ENCODE results near the gene KCND2. TPM values are rescaled to one million over a fixed set of nuclear protein-coding genes. Genes with fewer than 3 reads are reported as not detected.

The KCND2 gene
- total RNA-seq, 1 experiment from 2014 or later: not detected

GRCh38 chr7:120467676-120468075 lies 194.7 kb downstream of the KCND2 start:
- Histone ChIP-seq H3K27ac (no peak overlapping the region), H3K9me3 (replicated peaks) (no peaks in the 10 kb centered on the region), H3K4me3 (no peak overlapping the region), H3K27me3 (peaks cover 3% of the 10 kb centered on the region), H3K36me3 (no peaks in the 10 kb centered on the region), H3K4me1 (no peaks in the 10 kb centered on the region)
- no peak for DNase-seq

DNA sequence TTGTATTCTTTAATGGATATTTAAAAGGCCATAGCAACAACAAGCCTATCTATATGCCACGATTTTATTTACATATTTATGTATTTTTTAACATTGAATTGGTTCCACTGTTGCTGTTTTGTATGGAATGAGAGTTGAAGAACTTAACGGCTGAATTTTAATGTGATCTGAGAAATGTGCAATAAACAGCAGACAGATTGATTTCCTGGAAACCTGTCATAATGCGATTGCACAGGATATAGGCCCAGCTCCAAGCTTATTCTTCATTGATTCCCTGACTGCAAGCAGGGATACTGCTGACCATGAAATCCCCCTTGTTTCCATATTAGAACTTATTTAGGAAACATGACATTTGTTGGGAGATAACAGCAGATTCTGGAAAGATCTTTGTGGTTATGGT lies 195.6 kb downstream of the KCND2 start:
- Histone ChIP-seq H3K4me3 (no peak overlapping the region), H3K4me1 (no peaks in the 10 kb centered on the region), H3K36me3 (no peaks in the 10 kb centered on the region), H3K27ac (no peak overlapping the region), H3K27me3 (peaks cover under 1% of the 10 kb centered on the region), H3K9me3 (replicated peaks) (no peaks in the 10 kb centered on the region)
- DNase-seq: no peak

DNA sequence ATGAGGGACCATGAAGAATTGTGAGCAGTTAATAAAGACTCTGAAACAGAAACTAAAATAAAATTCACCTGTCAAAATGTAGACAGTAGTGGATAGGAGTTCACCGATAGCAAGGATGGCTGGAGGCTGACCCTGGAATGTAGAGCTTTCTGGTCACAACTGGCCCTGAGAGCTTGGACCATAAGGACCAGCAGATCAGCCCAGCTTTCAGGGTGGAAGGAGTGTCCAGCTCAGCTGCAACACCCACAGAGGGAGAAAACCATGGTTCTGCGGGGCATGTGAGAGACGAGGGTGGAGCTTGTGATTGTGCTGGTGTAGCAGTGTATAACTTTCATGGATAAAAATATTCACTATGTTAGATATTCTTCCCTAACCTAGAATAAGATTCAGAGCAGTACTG lies 199.9 kb downstream of the KCND2 start:
- H3K4me3 ChIP-seq: no peak overlapping the region
- no peaks in the 10 kb centered on the region for H3K4me1 ChIP-seq
- no peak overlapping the region for H3K27ac ChIP-seq
- no peaks in the 10 kb centered on the region for H3K36me3 ChIP-seq
- H3K9me3 ChIP-seq (replicated peaks): no peaks in the 10 kb centered on the region
- DNase-seq: no peak
- no peaks in the 10 kb centered on the region; the same call in 1 of the 2 replicates for H3K27me3 ChIP-seq

DNA sequence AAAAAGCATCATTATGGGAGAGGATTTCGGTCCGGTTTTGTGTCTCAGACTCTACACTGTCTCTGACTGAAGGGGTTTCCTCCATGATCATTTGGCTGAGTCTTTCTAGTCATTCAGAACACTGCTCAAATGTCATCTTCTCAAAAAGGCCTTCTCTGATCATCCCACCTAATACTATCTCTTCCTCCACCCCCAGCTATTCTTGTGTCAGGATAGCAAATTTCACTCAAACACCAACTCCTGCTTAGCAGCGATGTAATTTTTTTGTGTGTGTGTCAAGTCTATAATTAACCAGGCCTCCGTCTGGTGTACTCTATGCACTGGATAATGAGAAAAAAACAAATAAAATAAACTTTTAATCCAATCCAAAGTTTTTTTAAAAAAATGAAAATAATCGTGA lies 200.4 kb downstream of the KCND2 start:
- H3K4me3 ChIP-seq: no peak overlapping the region
- no peaks in the 10 kb centered on the region; the same call in 1 of the 2 replicates for H3K27me3 ChIP-seq
- no peaks in the 10 kb centered on the region for H3K9me3 ChIP-seq (replicated peaks)
- no peak overlapping the region for H3K27ac ChIP-seq
- H3K4me1 ChIP-seq: no peaks in the 10 kb centered on the region
- DNase-seq: no peak
- H3K36me3 ChIP-seq: no peaks in the 10 kb centered on the region

GRCh38 chr7:120475994-120476393 lies 203.0 kb downstream of the KCND2 start:
- no peaks in the 10 kb centered on the region for H3K36me3 ChIP-seq
- no peak for DNase-seq

GRCh38 chr7:120480472-120480871 lies 207.5 kb downstream of the KCND2 start:
- no peak for DNase-seq
- Histone ChIP-seq H3K4me1 (no peaks in the 10 kb centered on the region), H3K27me3 (no peaks in the 10 kb centered on the region), H3K27ac (no peak overlapping the region), H3K4me3 (no peak overlapping the region), H3K36me3 (no peaks in the 10 kb centered on the region), H3K9me3 (replicated peaks) (no peaks in the 10 kb centered on the region)

More at GRCh38 chr7:120475994-120476393, 203.0 kb downstream of the KCND2 start:
- Histone ChIP-seq H3K9me3 (replicated peaks) (no peaks in the 10 kb centered on the region), H3K27ac (no peak overlapping the region), H3K4me3 (no peak overlapping the region), H3K27me3 (no peaks in the 10 kb centered on the region), H3K4me1 (no peaks in the 10 kb centered on the region)

DNA sequence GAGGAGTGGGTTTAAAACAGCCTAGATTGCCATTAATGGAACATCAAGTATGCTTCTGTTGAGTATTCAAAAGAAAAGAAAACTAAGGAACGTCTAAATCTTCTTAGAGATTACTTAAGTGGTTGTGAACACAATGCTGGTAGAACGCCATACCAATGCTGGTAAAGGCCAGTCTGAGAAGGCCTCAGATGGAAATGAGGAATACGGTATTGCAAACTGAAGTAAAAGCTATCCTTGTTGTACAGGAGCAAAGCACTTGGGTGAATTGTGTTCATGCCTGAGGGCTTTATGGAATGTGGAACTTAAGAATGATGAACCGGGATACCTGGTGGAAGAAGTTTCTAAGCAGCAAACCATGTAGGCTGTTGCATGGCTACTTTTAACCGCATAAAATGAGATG lies 208.0 kb downstream of the KCND2 start:
- H3K9me3 ChIP-seq (replicated peaks): no peaks in the 10 kb centered on the region
- DNase-seq: no peak

GRCh38 chr7:120486164-120486563 lies 213.2 kb downstream of the KCND2 start:
- H3K27me3 ChIP-seq: peaks cover 4% of the 10 kb centered on the region; the same call in 1 of the 2 replicates
- no peak for DNase-seq
- no peaks in the 10 kb centered on the region for H3K9me3 ChIP-seq (replicated peaks)
- H3K4me3 ChIP-seq: no peak overlapping the region
- no peaks in the 10 kb centered on the region for H3K4me1 ChIP-seq
- no peaks in the 10 kb centered on the region for H3K36me3 ChIP-seq
- H3K27ac ChIP-seq: no peak overlapping the region

More for the DNA sequence above, 208.0 kb downstream of the KCND2 start:
- Histone ChIP-seq H3K4me1 (no peaks in the 10 kb centered on the region), H3K4me3 (no peak overlapping the region), H3K27ac (no peak overlapping the region), H3K36me3 (no peaks in the 10 kb centered on the region), H3K27me3 (no peaks in the 10 kb centered on the region)

GRCh38 chr7:120502132-120502531 lies 229.2 kb downstream of the KCND2 start:
- Histone ChIP-seq H3K27me3 (no peaks in the 10 kb centered on the region), H3K27ac (no peak overlapping the region), H3K36me3 (no peaks in the 10 kb centered on the region), H3K9me3 (replicated peaks) (no peaks in the 10 kb centered on the region), H3K4me3 (no peak overlapping the region), H3K4me1 (no peaks in the 10 kb centered on the region)
- no peak for DNase-seq

GRCh38 chr7:120502825-120503224 lies 229.8 kb downstream of the KCND2 start:
- no peaks in the 10 kb centered on the region for H3K36me3 ChIP-seq
- no peaks in the 10 kb centered on the region for H3K27me3 ChIP-seq
- H3K27ac ChIP-seq: no peak overlapping the region
- no peaks in the 10 kb centered on the region for H3K4me1 ChIP-seq
- no peaks in the 10 kb centered on the region for H3K9me3 ChIP-seq (replicated peaks)
- DNase-seq: no peak
- H3K4me3 ChIP-seq: no peak overlapping the region

GRCh38 chr7:120504386-120504785 lies 231.4 kb downstream of the KCND2 start:
- no peaks in the 10 kb centered on the region for H3K27me3 ChIP-seq
- no peaks in the 10 kb centered on the region for H3K36me3 ChIP-seq
- no peak overlapping the region for H3K4me3 ChIP-seq
- no peaks in the 10 kb centered on the region for H3K9me3 ChIP-seq (replicated peaks)
- no peak overlapping the region for H3K27ac ChIP-seq
- no peaks in the 10 kb centered on the region for H3K4me1 ChIP-seq
- no peak for DNase-seq

DNA sequence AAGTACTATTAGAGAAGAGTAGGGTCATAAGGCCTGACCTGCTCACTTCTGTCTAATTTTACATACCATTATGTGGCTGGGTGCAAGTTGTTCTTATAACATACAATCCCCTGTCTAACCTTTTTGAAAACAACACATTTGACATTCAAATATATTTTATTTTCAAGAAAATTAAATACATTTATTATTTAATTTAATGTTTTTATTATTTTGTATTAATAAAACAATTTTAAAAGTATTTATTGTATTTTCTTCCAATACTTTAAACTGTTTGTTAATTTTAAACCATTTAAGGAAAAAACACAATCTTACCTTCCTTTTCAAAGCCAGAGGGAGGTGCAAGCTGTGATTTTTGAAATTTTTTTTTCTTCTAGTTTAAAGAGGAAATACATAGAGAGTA lies 232.8 kb downstream of the KCND2 start:
- H3K27ac ChIP-seq: no peak overlapping the region
- H3K4me3 ChIP-seq: no peak overlapping the region
- H3K36me3 ChIP-seq: no peaks in the 10 kb centered on the region
- DNase-seq: no peak
- H3K4me1 ChIP-seq: no peaks in the 10 kb centered on the region
- no peaks in the 10 kb centered on the region for H3K9me3 ChIP-seq (replicated peaks)
- no peaks in the 10 kb centered on the region for H3K27me3 ChIP-seq

- no peak for DNase-seq
- Histone ChIP-seq H3K4me3 (no peak overlapping the region), H3K9me3 (replicated peaks) (no peaks in the 10 kb centered on the region), H3K27ac (no peak overlapping the region), H3K4me1 (no peaks in the 10 kb centered on the region), H3K36me3 (no peaks in the 10 kb centered on the region), H3K27me3 (0 out of 2 replicates have a peak, but pooled peaks cover 6% of the 10 kb centered on the region)
These were observed 239.7 kb downstream of the KCND2 start for GRCh38 chr7:120512701-120513100.

DNA sequence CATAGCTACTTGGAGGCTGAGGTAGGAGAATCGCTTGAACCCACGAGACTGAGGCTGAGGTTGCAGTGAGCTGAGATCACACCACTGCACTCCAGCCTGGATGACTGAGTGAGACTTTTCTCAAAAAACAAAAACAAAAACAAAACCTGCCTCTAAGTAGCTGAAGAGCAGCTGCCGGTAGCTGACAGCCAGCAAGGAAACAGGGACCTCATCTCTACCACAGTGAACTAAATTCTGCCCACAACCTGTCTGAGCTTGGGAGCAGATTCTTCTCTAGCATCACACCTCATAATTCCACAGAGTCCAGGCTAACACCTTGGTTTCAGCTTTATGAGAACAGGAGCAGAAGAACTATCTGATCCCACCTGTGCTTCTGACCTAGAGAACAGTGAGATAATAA lies 246.2 kb downstream of the KCND2 start:
- Histone ChIP-seq H3K4me1 (no peaks in the 10 kb centered on the region), H3K27me3 (no peaks in the 10 kb centered on the region), H3K36me3 (no peaks in the 10 kb centered on the region), H3K4me3 (no peak overlapping the region), H3K9me3 (replicated peaks) (no peaks in the 10 kb centered on the region), H3K27ac (no peak overlapping the region)
- no peak for DNase-seq

- H3K27me3 ChIP-seq: no peaks in the 10 kb centered on the region
- no peak overlapping the region for H3K4me3 ChIP-seq
- H3K4me1 ChIP-seq: no peaks in the 10 kb centered on the region
- no peak overlapping the region for H3K27ac ChIP-seq
- no peaks in the 10 kb centered on the region for H3K36me3 ChIP-seq
- DNase-seq: no peak
- H3K9me3 ChIP-seq (replicated peaks): no peaks in the 10 kb centered on the region
These were observed 249.1 kb downstream of the KCND2 start for GRCh38 chr7:120521761-120522737.

DNA sequence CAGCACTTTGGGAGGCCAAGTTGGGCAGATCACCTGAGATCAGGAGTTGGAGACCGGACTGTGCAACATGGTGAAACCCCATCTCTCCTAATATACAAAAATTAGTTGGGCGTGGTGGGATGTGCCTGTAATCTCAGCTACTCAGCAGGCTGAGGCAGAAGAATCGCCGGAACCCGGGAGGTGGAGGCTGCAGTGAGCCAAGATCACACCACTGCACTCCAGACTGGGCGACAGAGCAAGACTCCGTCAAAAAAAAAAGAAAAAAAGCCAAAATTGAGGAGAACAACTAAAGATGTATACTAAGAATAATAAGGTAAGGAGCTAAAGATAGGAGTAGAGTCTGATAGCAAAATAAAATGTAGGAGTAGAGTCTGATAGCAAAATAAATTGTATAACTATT lies 251.0 kb downstream of the KCND2 start:
- no peak overlapping the region for H3K27ac ChIP-seq

More for the DNA sequence above, 251.0 kb downstream of the KCND2 start:
- no peaks in the 10 kb centered on the region for H3K27me3 ChIP-seq
- no peak overlapping the region for H3K4me3 ChIP-seq
- no peaks in the 10 kb centered on the region for H3K4me1 ChIP-seq
- DNase-seq: no peak
- no peaks in the 10 kb centered on the region for H3K9me3 ChIP-seq (replicated peaks)
- no peaks in the 10 kb centered on the region for H3K36me3 ChIP-seq

Data from SJCRH30 (cell line).